MV-4-11 (cell line): ENCODE measurements around the gene PCED1A.
"Not testable (repeated sequence)": the region's sequence is repeated elsewhere in the genome, so short reads cannot be mapped to it uniquely, and the experiment has no call there.

Source experiments
- DNase-seq: peaks from one replicate; lab custom pipeline; 2025; lab: John Stamatoyannopoulos, UW

Gene PCED1A

DNA sequence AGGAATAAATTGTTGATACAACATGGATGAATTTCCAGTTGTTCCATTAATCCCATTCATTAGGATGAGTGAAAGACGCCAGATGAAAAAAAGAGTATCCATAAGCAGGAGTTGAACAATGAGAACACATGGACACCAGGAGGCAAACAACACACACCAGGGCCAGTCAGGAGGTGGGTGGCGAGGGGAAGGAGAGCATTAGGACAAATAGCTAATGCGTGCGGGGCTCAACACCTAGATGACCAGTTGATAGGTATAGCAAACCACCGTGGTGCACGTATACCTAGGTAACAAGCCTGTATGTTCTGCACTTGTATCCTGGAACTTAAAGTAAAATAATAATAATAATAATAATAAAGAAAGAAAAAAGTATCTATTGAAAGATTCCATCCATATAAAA is 11.1 kb downstream of the PCED1A start:
- DNase-seq, result no peak

DNA sequence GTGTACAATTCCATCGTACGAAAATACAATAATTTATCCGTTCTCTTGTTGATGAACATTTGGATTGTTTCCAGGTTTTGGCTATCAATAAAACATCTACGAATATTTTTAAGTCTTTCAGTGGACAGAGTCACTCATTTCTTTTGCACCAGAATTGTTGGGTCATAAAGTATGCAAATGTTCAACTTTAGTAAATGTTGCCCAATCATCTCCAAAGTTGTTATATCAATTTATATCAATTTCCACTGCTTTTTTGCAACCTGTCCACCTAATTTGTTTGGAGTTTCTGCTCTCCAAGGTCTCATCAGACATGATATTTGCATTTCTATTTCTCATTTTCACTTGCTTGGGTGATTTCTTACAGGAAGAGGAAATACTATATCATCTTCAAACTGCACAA is 13.8 kb downstream of the PCED1A start:
- DNase-seq, result no peak

DNA sequence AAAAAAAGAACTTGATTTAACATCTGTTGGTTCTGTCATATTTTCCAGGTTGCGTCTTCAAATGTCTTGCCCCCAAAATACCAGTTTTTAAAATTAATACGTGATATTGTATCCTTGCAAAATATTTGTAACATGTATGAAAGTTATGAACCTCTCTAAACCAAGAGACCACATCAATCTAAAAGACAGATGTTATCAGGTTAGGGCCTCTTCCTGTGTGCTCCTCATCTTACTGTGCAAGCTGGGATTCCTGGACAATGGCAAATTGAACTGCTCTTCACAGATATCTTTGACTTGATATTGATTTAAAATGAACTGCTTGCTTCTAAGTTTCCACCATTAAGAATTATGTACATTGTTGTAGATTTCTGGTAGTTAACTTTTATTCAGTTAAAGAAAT is 14.7 kb downstream of the PCED1A start:
- DNase-seq, result no peak

DNA sequence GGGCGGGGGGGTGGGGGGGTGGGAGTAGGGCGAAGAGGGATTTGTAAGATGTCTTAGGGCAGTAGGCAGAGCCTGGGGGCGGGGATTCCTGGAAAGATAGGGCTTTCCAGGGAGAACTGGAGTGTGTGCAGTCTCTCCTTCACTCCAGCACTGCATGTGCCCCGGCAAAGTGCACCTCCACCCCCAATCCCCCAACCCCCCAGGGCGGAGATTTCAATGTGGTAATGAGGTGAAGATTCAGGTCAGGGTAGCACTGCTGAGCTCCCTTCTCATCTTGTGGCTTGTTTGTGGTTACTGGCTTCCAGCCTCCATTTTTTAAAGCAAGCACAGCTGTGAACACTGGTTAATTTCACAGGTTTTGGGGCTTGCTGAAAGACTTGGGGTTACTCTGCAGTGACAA is 18.4 kb downstream of the PCED1A start:
- no peak for DNase-seq

DNA sequence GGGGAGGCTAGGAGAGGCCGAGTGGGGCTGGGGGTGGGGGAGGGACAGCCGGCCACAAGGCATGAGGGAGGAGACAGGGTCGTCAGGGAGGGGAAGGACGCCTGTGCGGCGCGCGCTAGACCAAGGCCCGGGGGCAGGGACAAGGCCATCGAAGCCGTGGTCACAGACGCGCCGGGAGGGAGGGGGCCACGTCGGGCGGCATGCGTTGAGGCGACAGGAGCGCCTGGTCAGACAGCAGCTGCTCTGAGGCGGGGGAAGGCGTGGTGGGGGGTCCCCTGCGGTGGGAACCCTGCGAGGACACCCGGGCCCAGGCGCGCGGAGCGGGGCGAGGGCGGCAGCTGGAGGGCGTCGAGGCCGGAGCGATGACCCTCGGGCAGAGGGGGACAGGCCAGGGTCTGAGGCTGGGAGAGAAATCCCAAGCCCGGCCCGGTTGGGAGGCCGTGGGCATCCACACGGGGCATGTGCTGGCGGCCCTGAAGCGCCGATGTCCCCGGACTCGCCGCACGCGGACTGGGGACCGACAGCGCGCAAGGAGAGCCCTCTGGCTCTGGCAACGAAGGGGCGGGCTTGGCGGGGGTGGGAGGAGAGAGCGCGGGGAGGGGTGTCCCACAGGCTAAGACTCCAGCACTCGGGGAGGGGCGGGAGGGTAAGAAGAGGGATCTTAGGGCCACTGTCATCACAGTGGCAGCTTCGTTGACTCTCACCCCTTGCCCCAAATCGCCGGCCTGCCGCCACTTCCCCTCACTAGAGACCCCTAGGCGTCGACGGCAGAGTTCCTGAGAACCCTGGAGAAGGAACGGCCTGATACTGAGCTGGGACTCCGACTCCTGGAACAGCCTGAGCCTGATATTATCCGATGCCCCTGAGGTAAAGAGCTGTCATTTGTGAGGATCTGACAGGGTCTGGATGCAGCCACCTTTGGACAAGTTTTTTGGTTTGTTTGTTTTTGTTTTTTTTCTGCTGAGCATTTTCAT is 19.3 kb downstream of the PCED1A start:
- DNase-seq, result no peak

DNA sequence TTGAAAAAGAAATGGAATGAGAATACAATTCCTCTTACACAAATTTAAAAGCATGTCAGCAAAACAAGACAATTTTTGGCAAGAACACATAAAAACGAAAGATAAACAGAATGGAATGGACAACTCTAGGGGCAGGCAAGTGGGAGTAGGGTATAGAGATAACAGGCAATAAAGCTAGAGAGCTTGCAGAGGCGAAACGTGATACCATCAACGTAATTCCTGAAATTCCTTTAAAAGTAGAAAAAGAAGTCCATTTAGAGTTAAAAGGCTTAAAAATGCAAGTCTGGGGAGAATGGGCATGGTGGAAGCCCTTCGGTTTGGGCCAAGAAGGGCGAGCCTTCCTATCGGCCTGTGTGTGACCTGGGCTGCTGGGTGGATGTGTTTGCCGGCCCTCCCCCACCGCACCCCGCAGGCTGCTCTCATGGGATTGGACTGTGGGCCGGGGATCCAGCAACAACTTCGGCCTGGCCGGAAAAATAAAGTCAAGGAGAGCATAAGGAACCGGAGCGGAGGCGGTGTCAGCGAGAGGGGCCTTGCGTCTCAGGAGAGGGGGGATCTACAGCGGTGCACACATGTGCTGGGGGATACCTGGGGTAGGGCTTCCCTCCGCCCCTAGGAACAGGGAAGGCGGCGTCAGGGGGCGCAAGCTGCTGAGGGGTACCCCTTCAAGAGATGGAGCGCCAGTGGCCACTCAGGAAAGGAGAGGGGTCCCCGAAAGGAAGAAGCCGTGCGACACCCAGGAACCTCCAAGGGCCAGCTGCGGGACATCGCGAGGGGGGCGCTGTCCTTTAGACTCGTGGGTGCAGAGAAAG is 20.2 kb downstream of the PCED1A start:
- DNase-seq, result no peak

DNA sequence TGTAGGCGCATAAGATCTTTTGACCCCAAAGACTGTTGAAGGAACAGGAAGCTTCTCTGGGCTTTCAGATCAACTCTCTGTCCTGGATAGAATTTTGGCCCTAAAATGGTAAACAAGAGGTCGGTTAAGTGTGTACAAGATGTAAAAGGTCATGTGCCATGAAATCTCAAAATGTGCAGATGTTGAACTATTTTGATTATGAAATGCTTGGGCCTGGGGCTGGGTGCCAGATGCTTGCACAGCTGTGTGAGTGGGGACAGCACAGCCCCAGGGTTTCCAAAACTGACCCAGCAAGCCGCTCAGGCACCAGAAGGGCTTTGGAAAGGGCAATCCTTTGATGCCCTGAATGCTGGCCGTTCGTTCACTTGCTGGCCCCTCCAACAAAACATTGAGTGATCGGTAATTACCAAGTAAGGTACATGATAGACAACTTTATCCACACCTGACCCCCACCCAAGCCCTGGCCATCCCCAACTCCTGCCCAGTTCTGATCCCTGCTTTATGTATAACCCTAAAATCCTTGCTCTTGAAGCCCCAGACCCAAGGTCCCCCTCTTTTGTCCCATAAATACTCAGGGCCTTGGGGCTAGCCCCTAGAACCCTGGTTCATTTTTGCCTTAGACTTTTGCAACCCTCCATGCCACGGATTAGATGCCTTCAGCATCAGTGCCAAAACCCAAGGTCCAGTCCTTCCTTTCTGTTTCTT is 22.4 kb downstream of the PCED1A start:
- no peak for DNase-seq

DNA sequence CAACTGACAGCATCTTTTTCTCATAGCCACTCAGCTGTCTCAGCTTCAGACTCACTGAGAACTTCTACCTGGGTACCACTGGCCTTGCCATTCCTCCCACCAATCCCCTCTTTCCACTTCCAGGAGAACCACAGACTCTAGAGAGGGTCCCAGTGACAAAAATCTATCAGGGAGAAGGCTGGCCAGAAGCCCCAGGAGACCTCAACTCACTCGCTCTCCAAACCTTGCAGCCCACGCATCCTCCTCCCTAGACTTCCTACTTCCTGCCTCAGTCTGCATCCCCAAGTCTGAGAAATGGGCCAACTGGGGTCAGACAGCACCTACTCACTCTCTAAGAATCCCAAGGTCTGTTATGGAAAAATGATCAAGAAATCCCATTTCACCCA is 23.1 kb downstream of the PCED1A start:
- no peak for DNase-seq

DNA sequence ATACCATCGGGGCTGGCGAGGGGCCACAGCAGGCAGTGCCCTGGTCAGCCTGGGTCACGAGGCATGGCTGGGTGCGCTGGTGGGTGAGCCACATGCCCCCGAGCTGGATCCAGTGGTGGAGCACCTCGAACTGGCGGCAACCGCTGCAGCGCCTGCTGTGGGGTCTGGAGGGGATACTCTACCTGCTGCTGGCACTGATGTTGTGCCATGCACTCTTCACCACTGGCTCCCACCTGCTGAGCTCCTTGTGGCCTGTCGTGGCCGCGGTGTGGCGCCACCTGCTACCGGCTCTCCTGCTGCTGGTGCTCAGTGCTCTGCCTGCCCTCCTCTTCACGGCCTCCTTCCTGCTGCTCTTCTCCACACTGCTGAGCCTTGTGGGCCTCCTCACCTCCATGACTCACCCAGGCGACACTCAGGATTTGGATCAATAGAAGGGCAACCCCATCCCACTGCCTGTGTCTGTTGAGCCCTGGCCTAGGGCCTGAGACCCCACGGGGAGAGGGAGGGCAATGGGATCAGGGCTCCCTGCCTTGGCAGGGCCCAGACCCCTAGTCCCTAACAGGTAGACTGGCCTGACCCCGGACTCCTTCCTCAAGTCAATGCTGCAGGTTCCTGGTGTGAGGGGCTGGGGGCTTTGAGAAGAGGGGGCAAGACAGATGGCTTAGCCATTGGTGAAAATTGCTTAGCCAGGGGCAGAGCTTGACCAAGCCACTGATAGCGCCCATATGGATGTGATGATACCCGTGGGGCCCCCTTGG is 23.7 kb downstream of the PCED1A start:
- DNase-seq, result no peak

DNA sequence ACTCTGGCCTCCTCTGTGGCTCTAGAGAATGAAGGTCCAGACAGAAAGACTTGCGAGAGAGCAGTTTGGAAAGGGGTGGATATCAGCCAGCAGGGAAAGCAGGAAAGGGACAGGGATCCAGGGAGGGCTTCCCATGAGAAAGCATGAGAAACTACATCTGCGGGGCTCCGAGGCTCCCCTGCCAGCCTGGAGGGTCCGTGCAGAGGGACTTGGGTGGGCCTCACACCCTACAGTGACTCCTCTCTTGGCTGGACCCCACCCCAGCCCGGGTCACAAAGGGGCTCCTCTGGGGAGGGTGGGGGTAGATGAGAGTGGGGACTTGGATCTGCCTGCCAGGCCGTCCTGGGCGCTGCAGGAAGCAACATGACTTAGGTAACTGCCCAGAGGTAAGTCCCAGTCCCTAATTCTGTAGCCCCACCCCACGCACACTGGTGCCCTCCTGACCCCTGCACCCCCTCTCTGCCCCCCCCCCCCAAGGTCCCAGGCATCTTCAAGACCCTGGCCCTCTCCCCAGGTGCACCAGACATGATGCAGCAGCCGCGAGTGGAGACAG is 24.3 kb downstream of the PCED1A start, which contains the start of gene TMEM239:
TSS of gene TMEM239 (plus strand) at position 335 of the 553 bp plus-strand sequence. CDS start at position 526, 191 bp downstream.
- DNase-seq, result no peak

DNA sequence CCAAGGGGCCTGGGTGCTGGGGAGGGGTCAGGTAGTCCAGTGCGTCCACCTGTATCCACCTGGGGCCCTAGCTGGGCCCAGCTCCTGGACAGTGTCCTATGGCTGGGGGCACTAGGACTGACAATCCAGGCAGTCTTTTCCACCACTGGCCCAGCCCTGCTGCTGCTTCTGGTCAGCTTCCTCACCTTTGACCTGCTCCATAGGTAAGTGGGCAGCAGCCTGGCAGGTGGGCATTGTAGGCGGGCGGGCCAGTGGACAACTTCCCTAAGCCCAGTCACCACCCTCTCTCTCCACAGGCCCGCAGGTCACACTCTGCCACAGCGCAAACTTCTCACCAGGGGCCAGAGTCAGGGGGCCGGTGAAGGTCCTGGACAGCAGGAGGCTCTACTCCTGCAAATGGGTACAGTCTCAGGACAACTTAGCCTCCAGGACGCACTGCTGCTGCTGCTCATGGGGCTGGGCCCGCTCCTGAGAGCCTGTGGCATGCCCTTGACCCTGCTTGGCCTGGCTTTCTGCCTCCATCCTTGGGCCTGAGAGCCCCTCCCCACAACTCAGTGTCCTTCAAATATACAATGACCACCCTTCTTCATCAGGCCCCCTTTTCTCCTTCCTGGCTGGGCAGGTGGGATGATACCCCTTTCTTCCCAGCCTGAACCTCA is 25.1 kb downstream of the PCED1A start:
- DNase-seq, result no peak

DNA sequence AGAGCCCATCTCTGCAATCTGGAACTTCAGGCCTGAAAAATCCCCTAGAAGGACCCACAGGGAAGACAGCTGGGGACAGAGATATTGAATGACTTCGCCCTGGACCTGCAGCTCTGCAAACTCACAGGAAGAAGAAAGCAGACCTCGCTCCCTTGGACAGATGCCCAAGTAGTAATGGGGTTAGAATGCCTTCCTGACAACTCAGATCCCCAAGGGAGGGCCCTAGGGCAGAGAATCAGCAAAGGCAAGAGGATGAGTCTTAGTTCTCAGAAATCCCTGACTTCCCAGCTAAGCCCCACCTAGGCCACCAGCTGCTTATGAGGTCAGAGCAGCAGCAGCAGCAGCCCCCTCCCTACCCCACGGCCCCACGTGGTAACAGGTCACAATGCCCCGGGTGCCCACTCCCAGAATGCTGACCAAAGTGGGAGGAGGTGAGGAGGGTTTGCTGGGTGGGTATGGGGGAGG is 25.8 kb downstream of the PCED1A start, which contains the start of gene C20orf141:
TSS of gene C20orf141 (plus strand) at position 401 of the 465 bp plus-strand sequence. CDS start 198 bp downstream, outside the sequence.
- DNase-seq, result peak; percentile 33

DNA sequence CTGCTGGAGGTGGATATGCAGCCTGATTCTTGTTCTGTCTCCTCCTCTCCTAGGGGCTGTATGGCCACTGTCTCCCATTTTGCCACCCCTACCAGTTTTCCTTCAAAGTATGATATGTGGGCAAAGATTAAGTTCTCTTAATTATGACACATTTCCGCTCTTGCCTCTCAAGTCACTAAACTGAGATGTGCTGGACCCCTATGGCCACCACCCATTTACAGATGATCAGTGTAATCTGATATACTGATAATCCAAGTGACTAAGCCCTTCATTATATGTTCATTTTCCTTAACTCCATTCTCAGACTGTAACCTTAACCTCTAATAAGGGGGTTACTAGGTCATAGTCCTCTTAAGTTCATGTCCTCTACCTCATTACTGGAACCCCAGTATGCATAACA is 26.4 kb downstream of the PCED1A start:
- DNase-seq, result no peak

DNA sequence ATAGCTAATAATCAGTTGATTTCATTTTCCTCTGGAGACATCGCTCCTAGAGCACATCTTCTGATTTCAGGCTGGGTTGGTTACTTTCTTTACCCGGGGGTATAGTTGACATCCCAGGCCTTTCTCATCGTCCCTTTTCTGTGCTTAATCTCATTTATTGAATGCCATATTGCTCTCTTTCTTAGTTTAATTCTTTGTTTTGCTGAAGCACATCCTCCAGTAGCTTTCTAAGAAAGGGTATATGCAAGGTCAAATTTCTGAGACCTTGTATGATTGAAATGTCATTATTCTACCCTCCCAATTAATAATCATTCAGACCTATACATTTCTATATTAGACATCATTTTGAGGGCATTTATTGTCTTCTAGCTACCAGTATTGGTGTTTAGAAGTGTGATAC is 28.3 kb downstream of the PCED1A start:
- DNase-seq, result no peak

DNA sequence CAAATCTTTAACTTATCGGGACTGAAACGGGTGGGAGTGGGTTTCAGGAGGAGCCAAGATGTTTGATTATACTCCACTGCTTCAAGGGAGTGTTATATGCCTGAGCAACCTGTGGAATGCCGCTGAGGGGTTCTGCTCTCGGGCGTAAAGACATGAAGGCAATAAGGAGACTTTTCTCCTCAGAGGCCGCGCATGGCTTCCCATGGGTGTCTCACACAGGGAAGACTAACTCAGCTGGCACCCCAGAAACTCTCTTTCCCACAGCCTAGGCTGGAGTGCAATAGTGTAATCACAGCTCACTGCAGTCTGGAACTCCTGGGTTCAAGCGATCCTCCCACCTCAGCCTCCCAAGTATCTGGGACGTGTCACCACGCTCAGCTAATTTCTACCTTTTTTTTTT is 30.8 kb downstream of the PCED1A start:
- no peak for DNase-seq

DNA sequence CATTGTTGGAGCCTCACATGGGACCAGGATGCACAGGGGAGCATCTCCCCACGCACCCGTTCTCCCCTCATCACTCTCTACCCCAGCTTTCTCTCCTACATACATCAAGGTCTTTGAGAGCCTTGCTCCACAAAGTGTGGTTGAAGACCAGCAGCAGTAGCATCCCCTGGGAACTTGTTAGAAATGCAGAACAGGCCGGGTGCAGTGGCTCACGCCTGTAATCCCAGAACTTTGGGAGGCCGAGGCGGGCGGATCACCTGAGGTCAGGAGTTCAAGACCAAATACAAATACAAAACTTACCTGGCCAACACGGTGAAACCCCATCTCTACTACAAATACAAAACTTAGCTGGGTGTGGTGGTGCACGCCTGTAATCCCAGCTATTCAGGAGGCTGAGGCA is 32.5 kb downstream of the PCED1A start:
- not testable (repeated sequence) for DNase-seq

DNA sequence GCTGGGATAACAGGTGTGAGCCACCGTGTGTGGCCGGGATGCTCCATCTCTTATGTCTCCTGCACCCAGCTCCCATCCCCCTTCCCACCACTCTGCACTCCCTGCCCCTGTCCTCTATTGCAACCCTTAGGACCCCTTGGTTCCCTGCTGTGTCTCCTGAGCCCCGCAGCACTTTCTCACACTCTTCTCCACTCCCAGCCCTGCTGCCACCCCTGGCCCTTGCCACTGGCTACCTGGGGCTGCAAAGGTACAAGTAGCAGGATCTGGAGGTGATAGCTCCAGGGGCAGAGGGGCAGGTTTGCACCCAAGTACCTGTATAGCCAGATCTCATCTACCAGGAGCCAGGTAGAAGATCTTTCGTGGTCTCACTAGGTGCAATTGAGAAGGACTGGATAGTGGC is 33.4 kb downstream of the PCED1A start:
- DNase-seq, result no peak

DNA sequence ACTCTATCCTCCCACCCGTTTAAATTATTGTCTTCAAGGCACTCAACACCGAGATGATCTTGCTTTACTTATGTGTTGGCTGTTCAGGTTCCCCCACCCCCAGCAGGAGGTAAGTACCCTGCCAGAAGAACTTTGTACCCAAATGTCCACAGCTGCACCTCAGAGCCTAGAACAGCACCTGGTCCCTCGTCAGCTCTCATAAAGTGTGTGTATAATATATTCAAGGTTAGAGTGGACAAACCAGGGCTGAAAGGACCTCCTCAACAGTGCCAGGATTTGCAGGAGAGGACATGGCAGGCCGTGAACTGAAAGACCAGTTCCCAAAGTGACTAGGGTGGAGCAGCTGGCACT is 34.1 kb downstream of the PCED1A start:
- DNase-seq, result no peak

DNA sequence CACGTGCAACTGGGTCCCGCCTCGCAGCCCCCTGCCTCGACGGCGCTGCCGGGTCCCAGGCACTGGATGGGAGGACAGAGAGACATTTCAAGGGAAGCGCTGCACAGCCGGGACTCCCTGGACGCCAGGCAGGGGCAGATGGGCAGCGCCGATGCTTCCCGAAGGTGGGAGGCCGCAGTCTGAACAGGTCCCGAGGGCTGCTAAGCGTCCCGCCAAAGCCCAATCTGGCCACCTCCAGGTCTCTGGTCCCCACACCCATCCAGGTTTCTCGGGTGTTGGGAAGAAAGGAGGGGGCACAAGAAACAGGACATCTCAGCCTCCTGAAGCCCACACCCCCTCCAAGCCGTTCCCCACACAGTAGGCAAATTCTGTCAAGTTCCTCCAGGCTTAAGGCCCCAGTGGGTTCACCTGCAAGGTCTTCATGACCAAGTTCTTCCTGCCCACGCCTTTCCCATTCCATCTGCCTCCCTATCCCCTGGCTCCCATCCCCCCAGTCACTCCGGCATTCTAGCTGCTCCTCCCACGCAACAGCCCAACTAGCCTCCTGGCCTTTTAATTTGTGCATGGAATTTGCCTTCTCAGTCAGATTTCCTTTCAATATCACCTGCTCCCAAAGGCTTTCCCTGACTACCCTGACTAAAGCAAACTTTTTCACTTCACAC is 34.6 kb downstream of the PCED1A start:
- no peak for DNase-seq
